NCI-H146 (cell line): ENCODE results near the gene AKR1C3.
"Not testable (repeated sequence)": the region's sequence is repeated elsewhere in the genome, so short reads cannot be mapped to it uniquely, and the experiment has no call there.

Source experiments
- DNase-seq: peaks from one replicate; lab custom pipeline; 2025; lab: John Stamatoyannopoulos, UW

Gene AKR1C3

GRCh38 chr10:5088703-5089261 is 5.4 kb upstream of the AKR1C3 start:
- no peak for DNase-seq

DNA sequence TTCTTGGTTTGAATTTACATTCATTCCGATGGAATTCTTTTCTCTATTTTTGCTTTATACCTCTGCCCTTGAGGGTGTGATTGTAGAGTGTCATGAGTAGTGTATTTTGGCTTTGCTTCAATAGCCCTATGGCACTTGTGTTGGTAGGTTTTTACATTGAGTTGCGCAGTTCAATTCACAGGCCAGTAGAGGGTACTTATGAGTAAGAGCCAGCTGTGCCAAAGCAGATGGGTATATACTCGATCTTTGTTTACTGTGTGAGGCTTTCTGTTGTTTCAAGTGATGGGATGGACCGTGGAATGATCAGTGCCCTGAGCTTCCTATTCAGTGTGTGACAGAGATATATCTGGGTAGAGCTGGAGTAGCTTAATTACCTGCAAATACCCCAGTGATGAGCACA is 4.3 kb upstream of the AKR1C3 start:
- DNase-seq = peak; percentile 40

- DNase-seq = no peak
These were observed 3.7 kb upstream of the AKR1C3 start for GRCh38 chr10:5090551-5090950.

DNA sequence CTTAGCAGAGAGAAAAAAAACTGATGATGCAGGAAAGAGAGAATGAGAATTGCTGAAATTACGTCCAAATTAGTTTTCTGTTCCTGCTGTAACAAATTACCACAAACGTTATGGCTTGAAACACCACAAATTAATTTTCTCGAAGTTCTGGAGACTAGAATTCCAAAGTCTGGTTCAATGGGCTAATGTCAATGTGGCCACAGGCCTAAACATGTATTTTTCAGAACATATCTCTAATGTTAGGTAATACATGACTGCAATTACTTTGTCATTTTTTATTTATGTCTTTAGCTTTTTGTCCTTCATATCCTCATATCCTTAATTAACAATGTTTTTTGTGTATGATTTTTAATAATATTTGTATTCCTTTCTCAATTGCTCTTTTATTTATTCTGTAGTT is 3.0 kb upstream of the AKR1C3 start:
- DNase-seq = no peak

GRCh38 chr10:5092375-5092774 is 1.8 kb upstream of the AKR1C3 start:
- no peak for DNase-seq

DNA sequence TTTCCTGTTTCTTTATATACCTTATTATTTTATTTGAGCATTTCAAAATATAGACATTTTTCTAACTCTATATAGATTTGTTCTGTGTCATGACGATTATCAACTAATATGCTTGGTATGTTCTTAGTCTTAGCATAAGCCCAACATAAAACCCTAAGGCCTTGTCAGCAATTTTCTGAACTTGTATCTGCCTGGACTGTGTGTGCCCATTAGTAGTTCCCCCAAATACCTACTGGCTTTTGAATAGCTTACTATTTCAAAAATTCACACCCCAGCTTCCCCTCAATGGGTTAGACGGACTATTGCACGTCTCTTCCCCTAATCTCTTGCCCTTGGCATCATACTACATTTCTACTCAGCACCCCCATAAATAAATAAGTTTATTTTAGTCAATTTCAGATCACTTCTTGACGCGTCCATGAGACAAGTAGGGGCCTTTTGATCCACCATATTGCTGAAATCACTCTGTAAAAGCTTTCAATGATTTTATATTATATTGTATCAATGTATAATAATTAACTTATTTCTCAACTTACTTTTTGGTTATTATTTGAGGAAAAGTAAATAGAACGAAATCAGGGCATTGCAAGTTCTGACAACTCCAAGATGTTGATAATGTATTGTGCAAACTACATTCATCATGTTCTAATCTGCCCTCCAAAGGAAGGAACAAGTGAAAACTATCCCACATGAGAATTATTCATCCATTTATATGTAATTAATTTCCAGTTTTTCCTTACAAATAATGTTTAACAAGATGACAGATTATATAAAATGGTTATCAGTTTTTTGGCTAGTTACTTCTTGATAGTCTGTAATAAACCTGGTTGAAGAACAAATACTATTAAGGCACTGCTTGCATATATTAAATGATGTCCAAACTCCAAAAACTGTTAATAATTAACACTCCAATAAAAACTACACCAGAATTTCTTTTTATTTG is 1.1 kb upstream of the AKR1C3 start:
- no peak for DNase-seq

DNA sequence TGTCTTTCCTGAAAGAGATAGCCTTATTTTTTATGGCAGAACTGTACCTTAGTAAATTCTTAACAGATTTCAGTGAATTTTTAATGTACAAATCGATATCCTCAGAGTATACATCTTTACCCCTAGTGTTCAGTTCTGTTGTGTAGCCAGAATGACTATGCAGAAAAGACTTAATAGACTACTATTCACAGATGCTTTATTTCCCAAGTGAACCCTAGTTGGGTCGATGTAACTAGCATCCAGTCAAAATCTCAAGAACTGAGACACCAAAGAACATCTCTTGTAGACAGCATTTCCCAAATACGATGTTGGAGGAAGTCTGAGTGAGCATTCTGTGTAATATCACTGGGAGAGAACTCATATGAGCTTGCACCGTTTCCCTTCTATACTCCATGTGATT is 1.5 kb downstream of the AKR1C3 start:
- no peak for DNase-seq

GRCh38 chr10:5096108-5096507 is 1.9 kb downstream of the AKR1C3 start:
- no peak for DNase-seq

DNA sequence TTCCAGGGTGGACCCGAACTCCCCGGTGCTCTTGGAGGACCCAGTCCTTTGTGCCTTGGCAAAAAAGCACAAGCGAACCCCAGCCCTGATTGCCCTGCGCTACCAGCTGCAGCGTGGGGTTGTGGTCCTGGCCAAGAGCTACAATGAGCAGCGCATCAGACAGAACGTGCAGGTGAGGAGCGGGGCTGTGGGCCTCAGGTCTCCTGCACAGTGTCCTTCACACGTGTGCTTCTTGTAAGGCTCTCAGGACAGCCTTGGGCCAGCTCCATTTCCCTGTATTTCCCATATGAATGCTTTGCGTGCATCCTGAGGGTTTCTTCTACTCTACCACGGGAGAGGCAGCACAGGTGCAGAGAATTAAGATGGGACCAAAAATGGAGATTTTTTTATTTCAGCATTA is 8.3 kb downstream of the AKR1C3 start:
- not testable (repeated sequence) for DNase-seq

DNA sequence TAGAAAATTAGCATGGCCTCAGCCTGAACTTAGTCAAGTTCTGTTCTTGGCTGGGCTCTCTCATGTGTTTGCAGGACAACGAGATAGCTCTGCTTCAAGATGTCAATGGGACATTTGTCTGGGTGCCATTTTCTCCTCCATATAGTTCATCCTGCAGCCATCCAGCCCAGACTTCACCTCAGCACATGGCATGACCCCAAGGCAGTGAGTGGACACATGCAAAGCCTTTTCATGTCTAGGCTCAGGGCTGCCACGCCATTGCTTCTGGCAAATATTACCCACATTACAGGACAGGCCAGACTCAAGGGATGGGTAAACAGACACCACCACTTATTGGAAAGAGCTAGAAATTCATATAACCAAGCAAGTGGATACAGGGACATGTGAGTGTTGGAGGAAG is 9.3 kb downstream of the AKR1C3 start:
- DNase-seq = no peak

- DNase-seq = no peak
These were observed 11.4 kb downstream of the AKR1C3 start for GRCh38 chr10:5105626-5106025.

DNA sequence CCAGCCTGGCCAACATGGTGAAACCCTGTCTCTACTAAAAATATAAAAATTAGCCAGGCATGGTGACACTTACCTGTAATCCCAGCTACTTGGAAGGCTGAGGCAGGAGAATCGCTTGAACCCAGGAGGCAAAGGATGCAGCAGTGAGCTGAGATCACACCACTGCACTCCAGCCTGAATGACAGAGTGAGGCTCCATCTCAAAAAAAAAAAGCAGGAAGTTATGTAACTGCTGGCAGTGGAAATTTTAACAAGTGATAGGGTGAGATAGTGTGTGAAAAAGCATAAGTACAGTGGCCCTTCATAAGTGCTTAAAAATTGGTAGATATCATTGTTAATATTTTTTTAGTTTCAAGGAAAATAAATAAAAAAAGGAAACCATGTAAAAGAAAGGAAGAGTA is 12.3 kb downstream of the AKR1C3 start:
- DNase-seq = no peak

DNA sequence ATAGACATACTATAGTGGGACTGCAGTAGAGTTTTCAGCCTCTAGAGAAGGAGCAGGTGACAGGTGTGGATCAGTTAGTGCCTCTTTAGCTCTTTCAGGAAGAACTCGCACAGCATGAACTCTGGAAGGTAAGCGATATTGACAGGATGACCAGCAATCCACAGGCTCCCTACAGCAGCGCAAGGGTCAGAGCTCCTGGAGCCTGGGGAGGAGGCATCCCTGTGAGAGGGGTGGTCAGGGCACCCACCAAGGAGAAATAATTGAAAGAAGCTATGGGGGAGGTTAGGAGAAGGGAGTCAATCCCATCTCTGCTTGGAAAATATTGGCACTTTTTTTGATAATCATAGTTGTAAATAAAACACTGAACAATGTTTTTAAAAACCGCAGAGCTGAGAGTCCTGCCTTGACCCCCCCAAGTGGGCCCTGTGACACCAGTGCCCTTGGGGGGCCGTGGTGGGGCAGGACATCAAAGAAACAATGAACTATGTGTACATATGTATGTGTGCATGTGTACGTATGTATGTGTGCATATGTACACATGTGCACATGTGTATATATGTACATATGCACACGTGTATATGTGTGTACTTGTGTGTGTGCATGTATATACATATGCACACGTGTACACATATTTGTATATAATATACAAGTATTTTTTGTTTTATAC is 13.8 kb downstream of the AKR1C3 start:
- DNase-seq = peak; percentile 6

DNA sequence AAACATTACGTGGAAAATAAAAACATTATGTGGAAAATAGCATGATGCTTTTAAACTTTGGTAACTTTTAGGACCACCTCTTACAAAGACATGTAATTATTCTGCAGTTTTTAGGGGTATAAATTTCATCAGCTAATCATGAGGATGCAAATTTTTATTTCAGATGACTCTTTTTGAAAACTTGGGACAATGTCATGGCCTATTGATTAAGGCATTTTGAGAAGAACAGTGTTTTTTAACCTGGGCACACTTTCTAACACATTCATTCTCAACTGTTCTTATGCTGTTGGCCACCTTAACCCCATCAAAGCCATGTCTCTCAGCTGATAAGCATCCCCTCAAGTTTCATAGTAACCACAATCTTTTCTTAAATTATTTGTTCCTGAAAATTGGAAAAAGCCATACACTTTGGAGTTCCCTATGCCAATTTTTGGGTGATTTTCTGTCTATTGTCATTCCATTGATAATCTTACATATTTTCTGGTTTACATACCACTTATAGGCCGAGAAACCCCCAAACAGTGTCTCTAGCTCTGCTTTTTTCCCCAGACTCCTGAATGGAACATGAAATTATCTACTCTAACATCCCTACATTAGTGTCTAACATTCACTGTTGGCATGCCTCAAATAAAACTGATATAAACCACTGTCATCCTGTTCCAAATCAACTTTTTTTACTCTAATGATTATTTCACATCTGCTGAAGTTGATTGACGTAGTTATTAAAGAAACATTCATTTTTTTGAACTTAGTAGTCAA is 14.6 kb downstream of the AKR1C3 start:
- DNase-seq = no peak

GRCh38 chr10:5109861-5110260 is 15.6 kb downstream of the AKR1C3 start:
- not testable (repeated sequence) for DNase-seq

- no peak for DNase-seq
These were observed 22.4 kb downstream of the AKR1C3 start for GRCh38 chr10:5116621-5117020.

GRCh38 chr10:5117026-5117425 is 22.8 kb downstream of the AKR1C3 start:
- DNase-seq = no peak

DNA sequence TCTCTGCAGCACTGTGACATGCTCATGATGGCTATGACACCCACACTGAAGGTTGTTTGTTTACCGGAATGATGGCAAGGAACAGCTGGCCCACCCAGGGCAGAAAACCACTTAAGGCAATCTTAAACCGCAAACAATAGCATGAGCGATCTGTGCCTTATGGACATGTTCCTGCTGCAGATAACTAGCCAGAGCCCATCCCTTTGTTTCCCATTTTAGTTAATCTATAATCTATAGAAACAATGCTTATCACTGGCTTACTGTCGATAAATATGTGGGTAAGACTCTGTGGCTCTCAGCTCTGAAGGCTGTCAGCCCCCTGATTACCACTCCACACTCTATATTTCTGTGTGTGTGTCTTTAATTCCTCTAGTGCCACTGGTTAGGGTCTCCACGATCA is 25.8 kb downstream of the AKR1C3 start:
- not testable (repeated sequence) for DNase-seq

DNA sequence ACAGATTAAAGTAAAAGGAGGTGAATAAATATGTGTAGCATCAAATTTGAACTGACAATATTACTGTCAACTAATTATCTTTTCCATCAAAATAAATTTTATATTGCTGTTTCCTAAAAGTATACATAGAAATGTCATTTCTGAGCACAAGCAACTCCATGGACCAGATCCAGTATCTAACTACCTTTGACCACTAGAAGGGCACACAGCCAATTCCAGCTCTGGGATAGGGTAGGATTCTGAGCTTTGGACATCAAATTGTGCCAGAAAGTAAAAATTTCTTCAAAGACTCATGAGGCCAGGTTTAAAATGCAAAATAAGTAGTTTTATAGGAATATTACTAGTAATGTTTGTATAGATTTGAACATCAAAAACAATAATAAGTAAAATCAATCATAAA is 29.7 kb downstream of the AKR1C3 start:
- DNase-seq = no peak

GRCh38 chr10:5125315-5126044 is 31.3 kb downstream of the AKR1C3 start:
- no peak for DNase-seq

- no peak for DNase-seq
These were observed 41.4 kb downstream of the AKR1C3 start for GRCh38 chr10:5135581-5135980.
